Body of pancreas (tissue), 4 donors: ENCODE data around the gene THOC5. TPM values are rescaled to one million over a fixed set of nuclear protein-coding genes. Genes with fewer than 3 reads are reported as not detected.

Experiments
- ATAC-seq: fragments of 150-250 bp; one replicate; pipeline ENCODE4 v1.9.1; 2016
- DNase-seq, 4 donors: peaks; one replicate each; pipeline ENCODE4 v3.0.0-alpha.2; 2019
- H3K27ac ChIP-seq, 4 donors: fragments of 200-600 bp; sonication (generic); 1 replicate in 3 of 4; 2 replicates in 1 of 4; pipeline versions ENCODE4 v1.5.1 to v1.6.1; 2016 to 2019; ENCODE audit warnings: mild to moderate bottlenecking in 1 of 4, mixed read lengths in 1 of 4, moderate library complexity in 1 of 4
- H3K27me3 ChIP-seq, 2 donors: fragments of 200-600 bp; sonication (generic); one replicate each; pipeline ENCODE4 v1.6.0; 2016; ENCODE audit warnings: mild to moderate bottlenecking in 1 of 2
- H3K36me3 ChIP-seq, 2 donors: fragments of 200-600 bp; sonication (generic); replicated peaks in 1 of 2; 2 replicates each; pipeline ENCODE4 v1.5.1; 2016; ENCODE audit warnings: low read depth in 2 of 2; ENCODE audit not compliant: insufficient read depth in 1 of 2
- H3K4me1 ChIP-seq: fragments of 200-600 bp; sonication (generic); one replicate; pipeline ENCODE4 v1.6.0; 2016
- H3K4me3 ChIP-seq, 2 donors: fragments of 200-600 bp; sonication (generic); 1 replicate in 1 of 2; 2 replicates in 1 of 2; pipeline ENCODE4 v1.5.1; 2016 to 2019
- H3K9me3 ChIP-seq, 3 donors: fragments of 200-600 bp; sonication (generic); 1 replicate in 2 of 3; 2 replicates in 1 of 3; pipeline ENCODE4 v1.5.1; 2016
- POLR2A ChIP-seq, 3 donors: fragments of 450-650 bp; IDR thresholded peaks; one replicate each; pipeline ENCODE4 v1.6.1; 2016; ENCODE audit warnings: antibody characterized with exemption in 3 of 3, mild to moderate bottlenecking in 2 of 3
- WGBS, 2 donors: methylation state at CpG; one replicate each; pipeline ENCODE4 v1.1.5; 2017; 5-methylcytosine and 5-hydroxymethylcytosine counted together
- intact Hi-C: fragments of 100-400 bp; cut with DNase I; formaldehyde crosslinking; loops from one replicate; pipeline ENCODE4 v1.15.1; 2023
- total RNA-seq, 2 donors: library from RNA; depleted of rRNA; stranded (reverse); fragments of >200 nt; gene quantifications; one replicate each; pipeline ENCODE4 v1.1.0, GENCODE V29; 2016
- TF ChIP-seq, protein P1 (sequence below), 7 experiments: fragments of 450-650 bp in 4 of 7; fragments of 200-600 bp in 3 of 7; sonication (generic) in 3 of 7; IDR thresholded peaks; one replicate each; pipeline ENCODE4 v1.5.1; 2016 to 2019; ENCODE audit warnings: antibody characterized with exemption in 7 of 7

The THOC5 gene
- total RNA-seq, 2 donors from 2014 or later: 20.0 to 29.0 TPM

DNA sequence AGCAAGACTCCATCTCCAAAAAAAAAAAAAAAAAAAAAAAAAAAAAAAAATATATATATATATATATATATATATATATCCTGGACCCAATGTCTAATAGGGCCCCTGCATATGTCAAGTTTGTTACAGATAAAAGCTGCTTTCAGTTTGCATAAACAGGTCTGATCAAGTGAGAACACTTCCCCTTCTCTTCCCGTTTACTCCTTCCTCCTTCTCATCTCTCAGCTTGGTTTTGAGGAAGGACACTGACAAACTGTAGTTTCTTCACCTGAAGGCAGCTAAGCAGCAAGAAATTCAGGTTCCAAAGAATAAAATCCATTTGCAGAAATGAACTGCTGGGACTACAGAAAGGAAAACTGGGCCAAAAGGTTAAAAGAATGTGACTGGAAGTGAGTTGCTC lies 11.7 kb downstream of the THOC5 start:
- ATAC-seq (no peak), DNase-seq (no peak)
- H3K9me3 ChIP-seq: no peaks in the 10 kb centered on the region
- TF ChIP-seq POLR2A (IDR thresholded peaks at IDR 0.05): no peak
- TF ChIP-seq, protein P1, sequence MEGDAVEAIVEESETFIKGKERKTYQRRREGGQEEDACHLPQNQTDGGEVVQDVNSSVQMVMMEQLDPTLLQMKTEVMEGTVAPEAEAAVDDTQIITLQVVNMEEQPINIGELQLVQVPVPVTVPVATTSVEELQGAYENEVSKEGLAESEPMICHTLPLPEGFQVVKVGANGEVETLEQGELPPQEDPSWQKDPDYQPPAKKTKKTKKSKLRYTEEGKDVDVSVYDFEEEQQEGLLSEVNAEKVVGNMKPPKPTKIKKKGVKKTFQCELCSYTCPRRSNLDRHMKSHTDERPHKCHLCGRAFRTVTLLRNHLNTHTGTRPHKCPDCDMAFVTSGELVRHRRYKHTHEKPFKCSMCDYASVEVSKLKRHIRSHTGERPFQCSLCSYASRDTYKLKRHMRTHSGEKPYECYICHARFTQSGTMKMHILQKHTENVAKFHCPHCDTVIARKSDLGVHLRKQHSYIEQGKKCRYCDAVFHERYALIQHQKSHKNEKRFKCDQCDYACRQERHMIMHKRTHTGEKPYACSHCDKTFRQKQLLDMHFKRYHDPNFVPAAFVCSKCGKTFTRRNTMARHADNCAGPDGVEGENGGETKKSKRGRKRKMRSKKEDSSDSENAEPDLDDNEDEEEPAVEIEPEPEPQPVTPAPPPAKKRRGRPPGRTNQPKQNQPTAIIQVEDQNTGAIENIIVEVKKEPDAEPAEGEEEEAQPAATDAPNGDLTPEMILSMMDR (IDR thresholded peaks at IDR 0.05): no peak
- H3K27ac ChIP-seq: no peak overlapping the region
- H3K4me3 ChIP-seq: no peak overlapping the region
- intact Hi-C loops: no loop called here
- no peaks in the 10 kb centered on the region for H3K4me1 ChIP-seq
- 53 to 73% methylated on average over 1 of the region's 1 CpG for WGBS, 2 donors
- H3K27me3 ChIP-seq: no peaks in the 10 kb centered on the region
- peaks cover 3 to 9% of the 10 kb centered on the region in 2 donors for H3K36me3 ChIP-seq

DNA sequence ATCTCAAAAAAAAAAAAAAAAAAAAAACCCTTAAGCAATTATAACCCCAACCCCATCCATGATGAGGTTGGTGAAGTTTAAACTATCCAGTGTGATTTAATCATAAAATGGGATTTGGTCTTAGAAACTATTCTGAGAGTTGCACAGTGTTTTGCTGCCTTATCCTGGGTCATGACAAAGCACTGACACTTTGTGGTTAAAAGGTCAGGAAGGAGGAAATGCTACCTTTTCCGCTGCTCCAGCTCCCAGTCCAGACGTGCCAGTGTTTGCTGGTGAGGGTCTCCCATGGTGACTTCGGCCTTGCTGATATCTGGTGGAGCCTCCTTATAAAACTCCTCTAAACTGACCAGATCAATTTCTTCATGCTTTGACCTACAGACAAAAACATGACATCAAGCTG lies 14.5 kb downstream of the THOC5 start:
- no peak for DNase-seq
- H3K4me1 ChIP-seq: no peaks in the 10 kb centered on the region

DNA sequence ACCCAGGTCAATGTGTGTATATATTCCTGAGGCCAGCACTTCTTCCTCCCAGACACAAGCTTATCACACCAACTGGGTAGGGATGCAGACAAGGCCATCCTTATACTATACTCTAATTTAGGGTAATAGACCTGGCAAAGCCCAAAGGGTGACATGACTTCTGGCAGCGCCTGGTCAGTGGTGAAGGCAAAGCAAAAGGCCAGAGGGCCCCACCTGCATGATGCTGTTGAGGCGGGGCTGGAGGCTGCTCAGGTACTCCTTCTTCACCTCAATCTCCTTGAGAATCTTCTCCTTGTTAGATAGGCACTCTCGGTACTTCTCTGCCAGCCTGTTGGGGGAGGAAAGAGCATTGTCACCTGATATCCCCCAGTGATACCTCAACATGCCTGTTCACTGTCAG lies 17.1 kb downstream of the THOC5 start:
- no peaks in the 10 kb centered on the region for H3K4me1 ChIP-seq
- TF ChIP-seq, protein P1 (IDR thresholded peaks at IDR 0.05): no peak
- no peak for TF ChIP-seq POLR2A (IDR thresholded peaks at IDR 0.05)
- DNase-seq (no peak), ATAC-seq (no peak)
- H3K27me3 ChIP-seq: no peaks in the 10 kb centered on the region
- WGBS, 2 donors: 97 to 100% methylated on average over 3 of the region's 3 CpGs
- no peaks in the 10 kb centered on the region for H3K9me3 ChIP-seq
- intact Hi-C loops: no loop called here
- no peak overlapping the region for H3K27ac ChIP-seq
- no peak overlapping the region for H3K4me3 ChIP-seq
- H3K36me3 ChIP-seq: peaks cover 3 to 18% of the 10 kb centered on the region in 2 donors

More for the DNA sequence above, 14.5 kb downstream of the THOC5 start:
- 84 to 90% methylated on average over 3 of the region's 3 CpGs for WGBS, 2 donors
- H3K27ac ChIP-seq: no peak overlapping the region
- no peak for ATAC-seq
- intact Hi-C loops: no loop called here
- TF ChIP-seq, protein P1 (IDR thresholded peaks at IDR 0.05): no peak
- TF ChIP-seq POLR2A (IDR thresholded peaks at IDR 0.05): no peak
- H3K4me3 ChIP-seq: no peak overlapping the region
- H3K9me3 ChIP-seq: no peaks in the 10 kb centered on the region
- no peaks in the 10 kb centered on the region for H3K27me3 ChIP-seq
- peaks cover 3 to 15% of the 10 kb centered on the region in 2 donors for H3K36me3 ChIP-seq

DNA sequence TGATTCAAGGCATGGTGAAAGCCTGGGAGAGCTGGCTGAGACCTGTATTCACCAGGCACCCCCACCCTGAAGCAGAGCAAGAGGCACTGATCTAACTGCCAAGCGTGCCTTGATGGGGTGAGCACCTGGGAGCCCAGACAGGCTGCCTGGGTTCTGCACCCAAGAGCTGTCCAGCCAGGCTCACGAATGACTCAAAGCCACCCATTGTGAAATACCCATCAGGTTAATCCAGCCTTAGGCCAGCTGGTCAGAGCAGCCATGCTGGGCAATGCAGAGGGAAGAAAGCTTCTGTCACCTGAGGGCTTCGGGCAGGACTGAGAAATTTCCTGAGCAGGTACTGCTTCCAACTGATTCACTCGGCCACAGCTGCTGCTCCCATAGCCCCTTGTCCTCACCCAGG lies 22.1 kb downstream of the THOC5 start:
- H3K9me3 ChIP-seq: no peaks in the 10 kb centered on the region
- no peaks in the 10 kb centered on the region for H3K27me3 ChIP-seq
- ATAC-seq (no peak), DNase-seq (no peak)
- H3K4me1 ChIP-seq: no peaks in the 10 kb centered on the region
- TF ChIP-seq POLR2A (IDR thresholded peaks at IDR 0.05): no peak
- TF ChIP-seq, protein P1 (IDR thresholded peaks at IDR 0.05): no peak
- intact Hi-C loops: no loop called here
- 78 to 100% methylated on average over 1 to 3 of the region's 4 CpGs for WGBS, 2 donors
- no peak overlapping the region for H3K4me3 ChIP-seq
- H3K27ac ChIP-seq: no peak overlapping the region
- H3K36me3 ChIP-seq: peaks cover 0 to 30% of the 10 kb centered on the region in 2 donors

DNA sequence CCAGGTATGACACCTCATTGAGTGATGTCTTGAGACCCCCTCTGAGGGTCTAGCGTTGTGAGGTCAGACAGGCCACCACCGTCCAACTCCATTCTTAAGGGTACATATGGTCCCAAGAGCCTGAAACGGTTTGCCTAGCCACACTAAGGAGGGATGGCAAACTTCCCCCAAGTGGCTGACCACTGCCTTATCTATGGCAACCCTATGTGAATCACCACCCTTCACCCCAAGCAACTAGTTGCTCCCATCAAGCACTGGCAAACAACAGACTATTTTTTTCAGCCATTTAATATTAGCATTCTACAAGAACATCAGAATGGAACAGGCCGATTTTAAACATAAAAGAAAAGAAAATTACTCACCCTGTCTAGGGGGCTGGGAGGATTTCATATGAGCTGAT lies 22.8 kb downstream of the THOC5 start:
- ATAC-seq (no peak), DNase-seq (no peak)
- WGBS, 2 donors: 75 to 86% methylated on average over 4 of the region's 4 CpGs
- no peaks in the 10 kb centered on the region for H3K27me3 ChIP-seq
- no peaks in the 10 kb centered on the region for H3K9me3 ChIP-seq
- TF ChIP-seq, protein P1 (IDR thresholded peaks at IDR 0.05): no peak
- no peak for TF ChIP-seq POLR2A (IDR thresholded peaks at IDR 0.05)
- intact Hi-C loops: no loop called here
- H3K36me3 ChIP-seq: peaks cover under 1 to 29% of the 10 kb centered on the region in 2 donors
- no peak overlapping the region for H3K4me3 ChIP-seq
- no peak overlapping the region for H3K27ac ChIP-seq
- H3K4me1 ChIP-seq: no peaks in the 10 kb centered on the region
